Measurements from ENCODE around the gene KIAA1328.
"Not testable (repeated sequence)": the region's sequence is repeated elsewhere in the genome, so short reads cannot be mapped to it uniquely, and the experiment has no call there.

KIAA1328 gene

GRCh38 chr18:36897253-36897652 is 68.3 kb downstream of the KIAA1328 start:
- no peak for TF ChIP-seq JUND (IDR thresholded peaks at IDR 0.05; ENCODE audit: low read depth)
- in situ Hi-C loops (cut with HindIII; ENCODE audit: low pct_unique_long_range_greater_than_20kb, low sequenced_read_pairs): no loop called here
- DNase-seq (ENCODE audit: low read depth in 1 of 2, low spot score in 1 of 2): no peak

GRCh38 chr18:36899289-36899688 is 70.4 kb downstream of the KIAA1328 start:
- in situ Hi-C loops (cut with HindIII; ENCODE audit: low pct_unique_long_range_greater_than_20kb, low sequenced_read_pairs): no loop called here
- no peak for DNase-seq (ENCODE audit: low read depth in 1 of 2, low spot score in 1 of 2)
- TF ChIP-seq JUND (IDR thresholded peaks at IDR 0.05; ENCODE audit: low read depth): no peak

- TF ChIP-seq JUND (IDR thresholded peaks at IDR 0.05; ENCODE audit: low read depth): no peak
- in situ Hi-C loops (cut with HindIII; ENCODE audit: low pct_unique_long_range_greater_than_20kb, low sequenced_read_pairs): no loop called here
- no peak for DNase-seq (ENCODE audit: low read depth in 1 of 2, low spot score in 1 of 2)
Measured at GRCh38 chr18:36900466-36900865, 71.5 kb downstream of the KIAA1328 start.

- in situ Hi-C loops (cut with HindIII; ENCODE audit: low pct_unique_long_range_greater_than_20kb, low sequenced_read_pairs): no loop called here
- no peak for DNase-seq (ENCODE audit: low read depth in 1 of 2, low spot score in 1 of 2)
- no peak for TF ChIP-seq JUND (IDR thresholded peaks at IDR 0.05; ENCODE audit: low read depth)
Measured at GRCh38 chr18:36901277-36901701, 72.4 kb downstream of the KIAA1328 start.

GRCh38 chr18:36903215-36903928 is 74.4 kb downstream of the KIAA1328 start:
- no peak for TF ChIP-seq JUND (IDR thresholded peaks at IDR 0.05; ENCODE audit: low read depth)
- no peak for DNase-seq (ENCODE audit: low read depth in 1 of 2, low spot score in 1 of 2)
- in situ Hi-C loops (cut with HindIII; ENCODE audit: low pct_unique_long_range_greater_than_20kb, low sequenced_read_pairs): no loop called here

- DNase-seq (ENCODE audit: low read depth in 1 of 2, low spot score in 1 of 2): no peak
- TF ChIP-seq JUND (IDR thresholded peaks at IDR 0.05; ENCODE audit: low read depth): no peak
- in situ Hi-C loops (cut with HindIII; ENCODE audit: low pct_unique_long_range_greater_than_20kb, low sequenced_read_pairs): no loop called here
Measured at GRCh38 chr18:36905571-36905970, 76.6 kb downstream of the KIAA1328 start.

- in situ Hi-C loops (cut with HindIII; ENCODE audit: low pct_unique_long_range_greater_than_20kb, low sequenced_read_pairs); DNase-seq (ENCODE audit: low read depth in 1 of 2, low spot score in 1 of 2): not testable (repeated sequence)
Measured at GRCh38 chr18:36909282-36909681, 80.4 kb downstream of the KIAA1328 start.

- no peak for DNase-seq (ENCODE audit: low read depth in 1 of 2, low spot score in 1 of 2)
- TF ChIP-seq JUND (IDR thresholded peaks at IDR 0.05; ENCODE audit: low read depth): no peak
- in situ Hi-C loops (cut with HindIII; ENCODE audit: low pct_unique_long_range_greater_than_20kb, low sequenced_read_pairs): no loop called here
Measured at GRCh38 chr18:36912887-36913286, 84.0 kb downstream of the KIAA1328 start.

- DNase-seq (ENCODE audit: low read depth in 1 of 2, low spot score in 1 of 2): no peak
- in situ Hi-C loops (cut with HindIII; ENCODE audit: low pct_unique_long_range_greater_than_20kb, low sequenced_read_pairs): no loop called here
- no peak for TF ChIP-seq JUND (IDR thresholded peaks at IDR 0.05; ENCODE audit: low read depth)
Measured at GRCh38 chr18:36917907-36918306, 89.0 kb downstream of the KIAA1328 start.

GRCh38 chr18:36929601-36930000 is 100.7 kb downstream of the KIAA1328 start:
- no peak for TF ChIP-seq JUND (IDR thresholded peaks at IDR 0.05; ENCODE audit: low read depth)
- in situ Hi-C loops (cut with HindIII; ENCODE audit: low pct_unique_long_range_greater_than_20kb, low sequenced_read_pairs): no loop called here
- DNase-seq (ENCODE audit: low read depth in 1 of 2, low spot score in 1 of 2): no peak

GRCh38 chr18:36931106-36931505 is 102.2 kb downstream of the KIAA1328 start:
- in situ Hi-C loops (cut with HindIII; ENCODE audit: low pct_unique_long_range_greater_than_20kb, low sequenced_read_pairs): no loop called here
- TF ChIP-seq JUND (IDR thresholded peaks at IDR 0.05; ENCODE audit: low read depth): no peak
- DNase-seq (ENCODE audit: low read depth in 1 of 2, low spot score in 1 of 2): no peak

GRCh38 chr18:36933552-36933951 is 104.6 kb downstream of the KIAA1328 start:
- DNase-seq (ENCODE audit: low read depth in 1 of 2, low spot score in 1 of 2): no peak
- TF ChIP-seq JUND (IDR thresholded peaks at IDR 0.05; ENCODE audit: low read depth): no peak
- in situ Hi-C loops (cut with HindIII; ENCODE audit: low pct_unique_long_range_greater_than_20kb, low sequenced_read_pairs): no loop called here

GRCh38 chr18:36934884-36935283 is 106.0 kb downstream of the KIAA1328 start:
- TF ChIP-seq JUND (IDR thresholded peaks at IDR 0.05; ENCODE audit: low read depth): no peak
- in situ Hi-C loops (cut with HindIII; ENCODE audit: low pct_unique_long_range_greater_than_20kb, low sequenced_read_pairs): no loop called here
- DNase-seq (ENCODE audit: low read depth in 1 of 2, low spot score in 1 of 2): no peak

- DNase-seq (ENCODE audit: low read depth in 1 of 2, low spot score in 1 of 2): peak in 1 of 2 experiments; percentile 23
- TF ChIP-seq JUND (IDR thresholded peaks at IDR 0.05; ENCODE audit: low read depth): no peak
- in situ Hi-C loops (cut with HindIII; ENCODE audit: low pct_unique_long_range_greater_than_20kb, low sequenced_read_pairs): no loop called here
Measured at GRCh38 chr18:36942264-36942663, 113.3 kb downstream of the KIAA1328 start.
